ENCODE results near the gene OR5AR1. TPM values are rescaled to one million over a fixed set of nuclear protein-coding genes. Genes with fewer than 3 reads are reported as not detected.

OR5AR1 gene
- not detected for total RNA-seq (2021; ENCODE audit: unreplicated experiment)
- polyA plus RNA-seq (2012; ENCODE audit: insufficient read length): not detected
- Bru-seq, nascent RNA: not detected
- BruChase-seq, experiment 1, labeled RNA remaining after a 2-hour chase: not detected
- BruChase-seq, experiment 2, labeled RNA remaining after a 6-hour chase: not detected
- long read RNA-seq: 0 reads

- Histone ChIP-seq H3K27ac (ENCODE audit: low read length) (no peak within 1 kb of the TSS), H3K4me1 (ENCODE audit: control insufficient read depth, insufficient read depth, low read length) (no peaks in the 10 kb centered on the region), H3K4me3 (ENCODE audit: low read depth in 2 of 2, low read length in 2 of 2) (no peak within 1 kb of the TSS), H3K36me3 (ENCODE audit: control insufficient read depth, insufficient read depth, low read length) (no peaks in the 10 kb centered on the region), H3K27me3 (ENCODE audit: control insufficient read depth, insufficient read depth, low read length) (no peaks in the 10 kb centered on the region), H3K9me3 (ENCODE audit: control insufficient read depth, insufficient read depth, low read depth, low read length) (no peaks in the 10 kb centered on the region; the same call in 1 of the 2 replicates)
- in situ Hi-C loops (cut with HindIII; ENCODE audit: low pct_unique_long_range_greater_than_20kb, low sequenced_read_pairs): no loop called here
- no TSS peak for BruUV-seq (replicated peaks)
- CTCF ChIA-PET: no interaction called here
- DNase-seq (ENCODE audit: low read depth, low spot score): no peak
- POLR2A ChIA-PET: no interaction called here
- ATAC-seq: no peak
- intact Hi-C loops (cut with micrococcal nuclease; ENCODE audit: unreplicated experiment): no loop called here
- TF ChIP-seq SIN3A (IDR thresholded peaks at IDR 0.05; ENCODE audit: borderline replicate concordance, insufficient read depth, low read depth, low read length) (no peak), TCF7L2 (IDR thresholded peaks at IDR 0.05; ENCODE audit: low read depth, low read length) (no peak), CTCF (IDR thresholded peaks at IDR 0.05) (no peak), REST (IDR thresholded peaks at IDR 0.05; ENCODE audit: insufficient read depth in 1 of 2, low read depth in 2 of 2, low read length in 1 of 2) (no peak), POLR2AphosphoS5 (IDR thresholded peaks at IDR 0.05; ENCODE audit: low read depth, low read length) (no peak)
Measured at GRCh38 chr11:56663386-56663785, at the start of gene OR5AR1. OR5AR1 (plus strand) TSS chr11:56663686; CDS start chr11:56663686, 0 bp downstream.

- intact Hi-C loops (cut with micrococcal nuclease; ENCODE audit: unreplicated experiment) (loop anchor here (5.0 kb wide), 1 partner anchor 158 kb away; no protein-coding TSS in a partner anchor), in situ Hi-C loops (cut with HindIII; ENCODE audit: low pct_unique_long_range_greater_than_20kb, low sequenced_read_pairs) (no loop called here)
- no peaks in the 10 kb centered on the region for H3K9me3 ChIP-seq (ENCODE audit: control insufficient read depth, insufficient read depth, low read depth, low read length)
- POLR2A ChIA-PET: no interaction called here
- H3K27me3 ChIP-seq (ENCODE audit: control insufficient read depth, insufficient read depth, low read length): no peaks in the 10 kb centered on the region
- peak; percentile 69 for ATAC-seq
- no TSS peak for BruUV-seq (replicated peaks)
- CTCF ChIA-PET: no interaction called here
- H3K36me3 ChIP-seq (ENCODE audit: control insufficient read depth, insufficient read depth, low read length): no peaks in the 10 kb centered on the region
- DNase-seq (ENCODE audit: low read depth, low spot score): peak; percentile 27
- H3K4me3 ChIP-seq (ENCODE audit: low read depth in 2 of 2, low read length in 2 of 2): no peak overlapping the region
- H3K27ac ChIP-seq (ENCODE audit: low read length): no peak overlapping the region
- no peak for TF ChIP-seq TCF7L2 (IDR thresholded peaks at IDR 0.05; ENCODE audit: low read depth, low read length)
- TF ChIP-seq CTCF (IDR thresholded peaks at IDR 0.05): peak; percentile 45; the same call in 1 of the 2 replicates
- no peak for TF ChIP-seq REST (IDR thresholded peaks at IDR 0.05; ENCODE audit: insufficient read depth in 1 of 2, low read depth in 2 of 2, low read length in 1 of 2)
- no peak for TF ChIP-seq POLR2AphosphoS5 (IDR thresholded peaks at IDR 0.05; ENCODE audit: low read depth, low read length)
- TF ChIP-seq SIN3A (IDR thresholded peaks at IDR 0.05; ENCODE audit: borderline replicate concordance, insufficient read depth, low read depth, low read length): no peak
- no peaks in the 10 kb centered on the region for H3K4me1 ChIP-seq (ENCODE audit: control insufficient read depth, insufficient read depth, low read length)
Measured at GRCh38 chr11:56624661-56625110, 38.8 kb upstream of the OR5AR1 start.

Measured in Panc1 (cell line).